ENCODE data around the gene FANCC. TPM values are rescaled to one million over a fixed set of nuclear protein-coding genes. Genes with fewer than 3 reads are reported as not detected.

The FANCC gene
- polyA plus RNA-seq, 1 of the 3 experiments (the other 2 are of a cell fraction), result 3.5 TPM

DNA sequence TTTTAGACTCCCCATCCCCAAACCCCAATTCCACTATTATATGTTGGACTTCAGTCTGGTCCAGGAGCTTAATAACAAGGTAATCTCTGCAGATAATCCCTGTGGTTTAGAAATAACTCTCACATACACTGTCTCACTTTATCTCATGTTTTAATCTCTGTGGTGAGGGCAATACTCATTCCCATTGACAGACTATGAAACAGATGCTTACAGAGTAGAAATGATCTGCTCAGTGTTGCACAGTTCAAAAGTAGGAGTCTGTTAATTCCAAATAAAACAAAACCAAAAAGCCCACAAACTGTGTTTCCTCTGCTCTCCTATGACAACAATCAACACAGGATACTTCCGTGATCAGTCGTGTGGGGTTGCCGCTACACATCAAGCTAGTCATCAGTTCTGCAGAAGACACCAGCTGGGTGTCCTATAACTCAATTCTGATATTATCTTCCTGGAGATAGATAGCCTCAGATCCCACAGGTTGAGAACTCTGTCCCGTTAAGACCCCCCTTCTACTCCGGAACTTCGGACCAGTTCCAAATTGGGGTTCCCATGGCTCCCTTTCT lies 26.3 kb upstream of the FANCC start:
- no peak overlapping the region for H2AFZ ChIP-seq (ENCODE audit: low read depth)
- no peak for TF ChIP-seq NFIC (IDR thresholded peaks at IDR 0.05; ENCODE audit: borderline replicate concordance)
- peak; percentile 28; the same call in 1 of the 2 replicates for TF ChIP-seq JUND (IDR thresholded peaks at IDR 0.05)
- TF ChIP-seq, protein P1, sequence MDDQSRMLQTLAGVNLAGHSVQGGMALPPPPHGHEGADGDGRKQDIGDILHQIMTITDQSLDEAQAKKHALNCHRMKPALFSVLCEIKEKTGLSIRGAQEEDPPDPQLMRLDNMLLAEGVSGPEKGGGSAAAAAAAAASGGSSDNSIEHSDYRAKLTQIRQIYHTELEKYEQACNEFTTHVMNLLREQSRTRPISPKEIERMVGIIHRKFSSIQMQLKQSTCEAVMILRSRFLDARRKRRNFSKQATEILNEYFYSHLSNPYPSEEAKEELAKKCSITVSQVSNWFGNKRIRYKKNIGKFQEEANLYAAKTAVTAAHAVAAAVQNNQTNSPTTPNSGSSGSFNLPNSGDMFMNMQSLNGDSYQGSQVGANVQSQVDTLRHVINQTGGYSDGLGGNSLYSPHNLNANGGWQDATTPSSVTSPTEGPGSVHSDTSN (IDR thresholded peaks at IDR 0.05), result peak; percentile 31; the same call in 1 of the 2 replicates
- peak; percentile 69 for TF ChIP-seq TCF12 (IDR thresholded peaks at IDR 0.05)
- no peak for TF ChIP-seq EZH2phosphoT487 (IDR thresholded peaks at IDR 0.05; ENCODE audit: borderline replicate concordance, low read depth)
- no peak overlapping the region for H3K4me3 ChIP-seq (ENCODE audit: low read depth in 2 of 2, low read length in 1 of 2)
- no peaks in the 10 kb centered on the region for H3K36me3 ChIP-seq (replicated peaks in 1 of 2; ENCODE audit: control insufficient read depth in 1 of 2, insufficient read depth in 2 of 2, low read length in 1 of 2)
- CTCF ChIA-PET, result no interaction called here
- no peaks in the 10 kb centered on the region for H3K9me3 ChIP-seq
- H3K79me2 ChIP-seq (ENCODE audit: insufficient read depth), result no peaks in the 10 kb centered on the region
- no peaks in the 10 kb centered on the region for H3F3A ChIP-seq (replicated peaks; ENCODE audit: insufficient read depth)
- H4K20me1 ChIP-seq (ENCODE audit: insufficient read depth), result no peaks in the 10 kb centered on the region
- H3K27me3 ChIP-seq (ENCODE audit: insufficient read depth), result no peaks in the 10 kb centered on the region
- no peak overlapping the region for H3K27ac ChIP-seq (ENCODE audit: low read depth in 2 of 2, low read length in 1 of 2)
- DNase-seq, result no peak
- no peaks in the 10 kb centered on the region; a peak in 1 of 4 replicates for H3K4me1 ChIP-seq (ENCODE audit: control insufficient read depth in 1 of 2, insufficient read depth in 2 of 2, low read depth in 1 of 2, low read length in 1 of 2)
- H3K9me2 ChIP-seq, result no peaks in the 10 kb centered on the region
- 81% methylated on average over 6 of the region's 6 CpGs for whole genome bisulfite sequencing (ENCODE audit: low lambda C conversion rate)
- POLR2A ChIA-PET, result no interaction called here
- H3K9ac ChIP-seq, result no peak overlapping the region
- H3K4me2 ChIP-seq, result no peak overlapping the region

DNA sequence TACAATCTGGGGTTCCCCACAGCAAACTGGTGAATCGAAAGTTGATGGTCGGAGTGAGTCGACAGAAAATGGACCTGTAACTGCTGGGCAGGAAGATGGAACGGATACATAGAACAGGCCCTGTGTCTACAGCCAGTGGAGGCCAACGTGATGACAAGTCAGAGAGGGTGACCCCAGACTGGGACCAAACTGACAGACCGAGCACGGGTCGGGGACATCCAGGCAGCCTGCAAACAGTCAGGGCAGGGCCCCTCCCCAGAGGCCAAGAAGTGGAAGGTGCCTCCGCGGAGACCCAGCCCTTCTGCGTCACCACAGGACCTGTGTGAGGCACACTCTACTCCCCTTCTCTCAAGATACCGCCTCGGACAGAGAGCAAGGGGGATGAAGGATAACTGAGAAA lies 25.1 kb upstream of the FANCC start:
- no peak overlapping the region for H2AFZ ChIP-seq (ENCODE audit: low read depth)
- H3K4me3 ChIP-seq (ENCODE audit: low read depth in 2 of 2, low read length in 1 of 2), result no peak overlapping the region
- H3K9me3 ChIP-seq, result no peaks in the 10 kb centered on the region
- ChIA-PET POLR2A (no interaction called here), CTCF (no interaction called here)
- H3K4me2 ChIP-seq, result no peak overlapping the region
- no peaks in the 10 kb centered on the region for H3K27me3 ChIP-seq (ENCODE audit: insufficient read depth)
- no peaks in the 10 kb centered on the region for H4K20me1 ChIP-seq (ENCODE audit: insufficient read depth)
- no peak overlapping the region for H3K27ac ChIP-seq (ENCODE audit: low read depth in 2 of 2, low read length in 1 of 2)
- DNase-seq, result no peak
- H3K9me2 ChIP-seq, result no peaks in the 10 kb centered on the region
- no peaks in the 10 kb centered on the region for H3K36me3 ChIP-seq (replicated peaks in 1 of 2; ENCODE audit: control insufficient read depth in 1 of 2, insufficient read depth in 2 of 2, low read length in 1 of 2)
- 86% methylated on average over 11 of the region's 13 CpGs for WGBS (ENCODE audit: low lambda C conversion rate)
- no peaks in the 10 kb centered on the region for H3K79me2 ChIP-seq (ENCODE audit: insufficient read depth)
- no peak overlapping the region for H3K9ac ChIP-seq
- no peaks in the 10 kb centered on the region; a peak in 1 of 4 replicates for H3K4me1 ChIP-seq (ENCODE audit: control insufficient read depth in 1 of 2, insufficient read depth in 2 of 2, low read depth in 1 of 2, low read length in 1 of 2)
- no peaks in the 10 kb centered on the region for H3F3A ChIP-seq (replicated peaks; ENCODE audit: insufficient read depth)
- TF ChIP-seq JUND (IDR thresholded peaks at IDR 0.05) (no peak), FOXM1 (IDR thresholded peaks at IDR 0.05; ENCODE audit: low read depth) (no peak), MEF2A (IDR thresholded peaks at IDR 0.05; ENCODE audit: borderline replicate concordance, low read depth) (no peak), GATA2 (CRISPR knock-in tag; IDR thresholded peaks at IDR 0.05) (no peak), RAD21 (IDR thresholded peaks at IDR 0.05; ENCODE audit: low read length) (no peak), NRF1 (IDR thresholded peaks at IDR 0.05; ENCODE audit: low read depth, low read length) (no peak), EP300 (IDR thresholded peaks at IDR 0.05; ENCODE audit: borderline replicate concordance in 1 of 2, low read depth in 1 of 2, low read length in 1 of 2) (no peak)
- TF ChIP-seq, protein P2, sequence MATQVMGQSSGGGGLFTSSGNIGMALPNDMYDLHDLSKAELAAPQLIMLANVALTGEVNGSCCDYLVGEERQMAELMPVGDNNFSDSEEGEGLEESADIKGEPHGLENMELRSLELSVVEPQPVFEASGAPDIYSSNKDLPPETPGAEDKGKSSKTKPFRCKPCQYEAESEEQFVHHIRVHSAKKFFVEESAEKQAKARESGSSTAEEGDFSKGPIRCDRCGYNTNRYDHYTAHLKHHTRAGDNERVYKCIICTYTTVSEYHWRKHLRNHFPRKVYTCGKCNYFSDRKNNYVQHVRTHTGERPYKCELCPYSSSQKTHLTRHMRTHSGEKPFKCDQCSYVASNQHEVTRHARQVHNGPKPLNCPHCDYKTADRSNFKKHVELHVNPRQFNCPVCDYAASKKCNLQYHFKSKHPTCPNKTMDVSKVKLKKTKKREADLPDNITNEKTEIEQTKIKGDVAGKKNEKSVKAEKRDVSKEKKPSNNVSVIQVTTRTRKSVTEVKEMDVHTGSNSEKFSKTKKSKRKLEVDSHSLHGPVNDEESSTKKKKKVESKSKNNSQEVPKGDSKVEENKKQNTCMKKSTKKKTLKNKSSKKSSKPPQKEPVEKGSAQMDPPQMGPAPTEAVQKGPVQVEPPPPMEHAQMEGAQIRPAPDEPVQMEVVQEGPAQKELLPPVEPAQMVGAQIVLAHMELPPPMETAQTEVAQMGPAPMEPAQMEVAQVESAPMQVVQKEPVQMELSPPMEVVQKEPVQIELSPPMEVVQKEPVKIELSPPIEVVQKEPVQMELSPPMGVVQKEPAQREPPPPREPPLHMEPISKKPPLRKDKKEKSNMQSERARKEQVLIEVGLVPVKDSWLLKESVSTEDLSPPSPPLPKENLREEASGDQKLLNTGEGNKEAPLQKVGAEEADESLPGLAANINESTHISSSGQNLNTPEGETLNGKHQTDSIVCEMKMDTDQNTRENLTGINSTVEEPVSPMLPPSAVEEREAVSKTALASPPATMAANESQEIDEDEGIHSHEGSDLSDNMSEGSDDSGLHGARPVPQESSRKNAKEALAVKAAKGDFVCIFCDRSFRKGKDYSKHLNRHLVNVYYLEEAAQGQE (IDR thresholded peaks at IDR 0.05; ENCODE audit: low read depth, low read length), result no peak
- TF ChIP-seq, protein P3, sequence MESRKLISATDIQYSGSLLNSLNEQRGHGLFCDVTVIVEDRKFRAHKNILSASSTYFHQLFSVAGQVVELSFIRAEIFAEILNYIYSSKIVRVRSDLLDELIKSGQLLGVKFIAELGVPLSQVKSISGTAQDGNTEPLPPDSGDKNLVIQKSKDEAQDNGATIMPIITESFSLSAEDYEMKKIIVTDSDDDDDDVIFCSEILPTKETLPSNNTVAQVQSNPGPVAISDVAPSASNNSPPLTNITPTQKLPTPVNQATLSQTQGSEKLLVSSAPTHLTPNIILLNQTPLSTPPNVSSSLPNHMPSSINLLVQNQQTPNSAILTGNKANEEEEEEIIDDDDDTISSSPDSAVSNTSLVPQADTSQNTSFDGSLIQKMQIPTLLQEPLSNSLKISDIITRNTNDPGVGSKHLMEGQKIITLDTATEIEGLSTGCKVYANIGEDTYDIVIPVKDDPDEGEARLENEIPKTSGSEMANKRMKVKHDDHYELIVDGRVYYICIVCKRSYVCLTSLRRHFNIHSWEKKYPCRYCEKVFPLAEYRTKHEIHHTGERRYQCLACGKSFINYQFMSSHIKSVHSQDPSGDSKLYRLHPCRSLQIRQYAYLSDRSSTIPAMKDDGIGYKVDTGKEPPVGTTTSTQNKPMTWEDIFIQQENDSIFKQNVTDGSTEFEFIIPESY (IDR thresholded peaks at IDR 0.05; ENCODE audit: borderline replicate concordance, low read depth), result no peak
- TF ChIP-seq, protein P1 (IDR thresholded peaks at IDR 0.05), result no peak
- TF ChIP-seq, protein P4, sequence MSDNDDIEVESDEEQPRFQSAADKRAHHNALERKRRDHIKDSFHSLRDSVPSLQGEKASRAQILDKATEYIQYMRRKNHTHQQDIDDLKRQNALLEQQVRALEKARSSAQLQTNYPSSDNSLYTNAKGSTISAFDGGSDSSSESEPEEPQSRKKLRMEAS (IDR thresholded peaks at IDR 0.05; ENCODE audit: low read depth), result no peak
- TF ChIP-seq, protein P5, sequence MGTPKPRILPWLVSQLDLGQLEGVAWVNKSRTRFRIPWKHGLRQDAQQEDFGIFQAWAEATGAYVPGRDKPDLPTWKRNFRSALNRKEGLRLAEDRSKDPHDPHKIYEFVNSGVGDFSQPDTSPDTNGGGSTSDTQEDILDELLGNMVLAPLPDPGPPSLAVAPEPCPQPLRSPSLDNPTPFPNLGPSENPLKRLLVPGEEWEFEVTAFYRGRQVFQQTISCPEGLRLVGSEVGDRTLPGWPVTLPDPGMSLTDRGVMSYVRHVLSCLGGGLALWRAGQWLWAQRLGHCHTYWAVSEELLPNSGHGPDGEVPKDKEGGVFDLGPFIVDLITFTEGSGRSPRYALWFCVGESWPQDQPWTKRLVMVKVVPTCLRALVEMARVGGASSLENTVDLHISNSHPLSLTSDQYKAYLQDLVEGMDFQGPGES (IDR thresholded peaks at IDR 0.05; ENCODE audit: low read depth, low read length), result no peak
- TF ChIP-seq, protein P6, sequence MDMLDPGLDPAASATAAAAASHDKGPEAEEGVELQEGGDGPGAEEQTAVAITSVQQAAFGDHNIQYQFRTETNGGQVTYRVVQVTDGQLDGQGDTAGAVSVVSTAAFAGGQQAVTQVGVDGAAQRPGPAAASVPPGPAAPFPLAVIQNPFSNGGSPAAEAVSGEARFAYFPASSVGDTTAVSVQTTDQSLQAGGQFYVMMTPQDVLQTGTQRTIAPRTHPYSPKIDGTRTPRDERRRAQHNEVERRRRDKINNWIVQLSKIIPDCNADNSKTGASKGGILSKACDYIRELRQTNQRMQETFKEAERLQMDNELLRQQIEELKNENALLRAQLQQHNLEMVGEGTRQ (IDR thresholded peaks at IDR 0.05; ENCODE audit: borderline replicate concordance, low read depth, low read length), result no peak
